T-helper 2 cell (primary cell): ENCODE measurements around the gene DPH7.
"Not testable (repeated sequence)": the region's sequence is repeated elsewhere in the genome, so short reads cannot be mapped to it uniquely, and the experiment has no call there.

Experiments used
- DNase-seq, 5 experiments: peaks; one replicate each; pipeline versions ENCODE4 v3.0.0 to v3.0.0-alpha.2; 2012 to 2022
- total RNA-seq, 2 donors: gene quantifications; one replicate each; lab custom pipeline; 2026; lab: John Stamatoyannopoulos, UW

Gene DPH7
- total RNA-seq: 42.1 to 52.9 reads per million in 2 donors

DNA sequence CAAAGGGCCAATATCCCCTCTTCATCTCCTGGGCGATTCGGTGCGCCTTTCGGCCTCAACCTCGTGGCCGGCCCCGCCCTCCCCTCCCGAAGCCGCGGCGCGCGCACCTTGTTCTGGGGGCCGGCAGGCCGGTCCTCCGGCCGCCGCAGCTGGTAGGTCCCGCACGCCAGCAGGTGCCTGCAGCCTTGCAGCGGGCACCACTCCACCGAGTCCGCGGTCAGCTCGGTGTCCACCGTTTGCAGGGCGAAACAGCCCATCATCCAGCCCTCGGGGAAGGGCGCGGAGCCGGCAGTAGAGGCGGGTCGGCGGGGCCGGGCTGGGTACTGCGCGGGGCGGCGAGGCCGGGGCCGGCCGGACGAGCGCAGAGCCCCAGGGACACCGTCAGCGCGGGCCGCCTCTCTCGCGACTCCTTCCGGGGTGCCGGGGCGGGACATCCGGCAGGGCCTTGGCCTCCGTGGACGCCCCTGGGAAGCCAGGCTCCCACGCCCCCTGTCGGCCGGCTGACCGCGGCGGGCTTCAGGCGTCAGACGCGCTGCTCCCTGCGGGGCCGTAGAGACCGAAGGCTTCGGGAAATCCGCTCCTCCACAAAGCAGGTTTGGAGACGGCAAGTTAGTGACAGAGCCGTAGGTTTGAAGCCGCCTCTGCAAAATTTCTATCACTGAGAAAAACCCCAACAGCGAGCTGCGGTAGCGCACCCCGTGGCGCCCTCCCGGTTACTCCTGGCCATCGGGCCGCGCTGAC lies at the start of gene DPH7:
TSS of gene DPH7 (minus strand) at position 408 of the 741 bp plus-strand sequence. CDS start at position 260, 148 bp downstream.
- DNase-seq: peak; percentile 87 to 96 (median 94)

DNA sequence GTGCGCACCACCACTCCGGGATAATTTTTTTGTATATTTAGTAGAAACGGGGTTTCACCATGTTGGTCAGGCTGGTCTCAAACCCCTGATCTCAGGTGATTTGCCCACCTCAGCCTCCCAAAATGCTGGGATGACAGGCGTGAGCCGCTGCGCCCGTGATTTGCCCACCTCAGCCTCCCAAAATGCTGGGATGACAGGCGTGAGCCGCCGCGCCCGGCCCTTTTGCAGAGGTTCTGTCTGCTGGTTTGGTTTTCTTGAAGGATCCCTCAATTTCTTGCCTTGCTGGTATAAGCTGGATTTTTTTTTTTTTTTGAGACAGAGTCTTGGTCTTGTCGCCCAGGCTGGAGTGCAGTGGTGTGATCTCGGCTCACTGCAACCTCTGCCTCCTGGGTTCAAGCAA lies 48.7 kb upstream of the DPH7 start:
- not testable (repeated sequence) for DNase-seq

DNA sequence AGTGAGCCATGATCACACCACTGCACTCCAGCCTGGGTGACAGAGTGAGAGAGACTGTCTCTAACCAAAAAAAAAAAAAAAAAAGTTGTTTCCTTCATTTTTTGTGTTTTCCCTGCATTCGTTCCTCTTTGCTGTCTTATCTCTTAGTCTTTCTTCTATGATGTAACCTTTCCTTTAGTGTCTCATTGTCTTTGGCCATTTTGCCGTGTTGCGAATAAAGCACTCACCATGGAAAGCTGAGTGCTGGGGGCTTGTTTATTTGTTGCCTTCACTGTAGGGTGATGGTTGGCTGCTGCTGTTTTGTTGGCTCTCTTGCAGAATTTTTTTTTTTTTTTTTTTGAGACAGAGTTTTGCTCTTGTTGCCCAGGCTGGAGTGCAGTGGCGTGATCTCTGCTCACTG lies 47.7 kb upstream of the DPH7 start:
- DNase-seq: no peak

DNA sequence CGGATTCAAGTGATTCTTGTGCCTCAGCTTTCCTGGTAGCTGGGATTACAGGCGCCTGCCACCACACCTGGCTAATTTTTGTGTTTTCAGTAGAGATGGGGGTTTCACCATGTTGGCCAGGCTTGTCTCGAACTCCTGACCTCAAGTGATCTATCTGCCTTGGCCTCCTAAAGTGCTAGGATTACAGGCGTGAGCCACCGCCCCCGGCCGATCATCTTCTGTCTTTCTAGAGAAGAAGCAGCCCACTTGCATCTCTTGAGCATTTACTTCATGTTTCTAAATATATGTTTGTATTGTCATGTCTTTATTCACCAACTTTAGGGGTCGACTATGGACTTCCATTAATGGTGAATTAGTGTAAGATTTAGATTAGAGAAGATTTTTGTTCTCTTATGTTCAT lies 43.5 kb upstream of the DPH7 start:
- DNase-seq: not testable (repeated sequence)

DNA sequence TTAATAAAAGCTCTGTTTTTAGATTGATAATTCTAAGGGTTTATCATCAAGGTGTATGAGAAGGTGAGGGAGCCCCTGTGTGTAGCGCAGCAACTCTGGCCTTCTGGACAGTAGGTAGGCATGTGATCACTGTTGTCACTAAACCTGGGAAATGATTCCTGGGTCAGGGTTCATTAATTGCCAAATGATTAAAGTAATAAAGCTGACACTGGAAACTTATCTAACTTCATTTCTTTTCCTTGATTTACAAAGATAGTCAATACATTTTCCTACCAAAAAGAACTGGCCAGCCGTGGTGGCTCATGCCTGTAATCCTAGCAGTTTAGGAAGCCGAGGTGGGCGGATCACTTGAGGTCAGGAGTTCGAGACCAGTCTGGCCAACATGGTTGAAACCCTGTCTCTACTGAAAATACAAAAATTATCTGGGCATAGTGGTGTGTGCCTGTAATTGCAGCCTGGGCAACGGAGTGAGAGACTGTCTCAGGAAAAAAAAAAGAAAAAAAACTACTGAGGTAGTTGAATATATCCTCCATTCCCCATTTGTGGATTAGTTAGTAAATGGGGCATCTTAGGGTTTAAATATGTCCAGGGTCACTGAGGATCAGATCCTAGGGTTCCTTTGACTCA lies 42.5 kb upstream of the DPH7 start:
- DNase-seq: peak in 1 of 5 experiments; percentile 49

DNA sequence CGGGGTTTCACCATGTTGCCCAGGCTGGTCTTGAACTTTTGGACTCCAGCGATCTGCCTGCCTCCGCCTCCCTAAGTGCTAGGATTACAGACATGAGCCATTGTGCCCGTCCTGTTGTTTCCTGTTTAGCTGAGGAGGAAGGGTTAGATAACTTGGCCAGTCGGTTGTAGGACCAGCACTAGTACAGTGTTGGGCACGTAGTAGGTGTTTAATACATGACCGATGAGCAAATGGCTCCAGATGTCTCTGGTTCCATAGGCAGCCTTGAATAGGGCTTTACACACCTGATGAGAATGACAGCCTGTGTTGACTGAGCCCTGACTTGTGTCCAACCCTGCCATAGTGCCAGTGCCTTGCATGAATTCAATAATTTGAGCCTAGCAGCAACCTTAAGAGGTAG lies 41.9 kb upstream of the DPH7 start:
- DNase-seq: no peak

DNA sequence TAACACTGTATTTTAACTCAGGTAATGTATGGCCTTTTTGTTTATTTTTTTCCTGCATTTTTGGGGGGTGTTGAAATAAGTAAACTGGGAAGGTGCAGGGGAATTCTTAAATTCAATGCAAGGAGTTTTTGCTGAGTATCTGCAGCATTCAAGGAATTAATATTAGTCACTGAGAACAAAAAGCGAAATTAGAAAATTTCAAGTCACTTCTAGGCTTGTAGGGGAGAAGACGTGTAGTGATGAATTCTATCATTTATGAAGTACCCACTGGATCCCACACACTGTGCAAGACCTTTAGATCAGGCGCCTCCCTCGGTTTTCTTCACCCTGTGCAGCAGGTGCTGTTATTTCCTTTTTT lies 41.3 kb upstream of the DPH7 start:
- no peak for DNase-seq

DNA sequence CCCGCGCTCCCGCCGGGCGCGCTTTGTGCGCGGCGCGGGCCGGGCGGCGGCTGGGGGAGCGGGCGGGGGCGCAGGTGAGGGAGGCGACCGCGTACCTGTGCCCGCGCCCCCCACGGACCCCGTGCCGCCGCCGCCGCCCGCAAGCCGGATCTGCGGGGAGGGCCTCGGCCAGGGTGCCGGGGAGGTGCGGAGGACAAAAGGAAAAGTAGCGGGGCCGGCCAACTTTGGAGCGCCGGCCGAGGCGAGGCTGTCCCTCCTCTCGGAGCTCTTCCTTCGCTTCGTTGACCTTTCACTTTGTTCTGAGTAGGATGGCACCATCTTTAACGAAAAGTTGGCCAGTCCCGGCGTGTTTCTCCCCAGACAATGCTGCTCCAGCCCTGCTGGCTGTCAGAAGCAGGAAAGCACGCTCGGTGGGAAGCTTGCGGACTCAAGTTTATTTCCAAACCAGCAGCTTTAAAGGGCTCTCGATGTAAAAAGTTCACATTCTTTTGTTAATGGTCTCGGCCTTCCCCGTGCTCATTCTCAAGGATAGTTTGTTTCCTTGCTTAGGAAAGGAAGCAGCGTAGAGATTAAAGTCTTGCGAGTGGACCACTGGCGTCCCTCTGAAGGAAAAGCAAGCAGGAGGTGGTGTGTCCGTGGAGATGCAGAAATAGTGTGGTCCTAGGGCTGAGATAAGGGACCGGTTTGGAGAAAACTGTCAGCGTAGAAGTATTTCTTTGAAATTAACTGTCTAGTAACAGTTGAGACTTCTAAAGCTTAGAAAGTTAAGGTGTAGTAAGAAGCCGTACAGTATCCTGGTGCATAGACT lies 40.7 kb upstream of the DPH7 start:
- peak in 2 of 5 experiments; percentile 10 to 40 for DNase-seq

DNA sequence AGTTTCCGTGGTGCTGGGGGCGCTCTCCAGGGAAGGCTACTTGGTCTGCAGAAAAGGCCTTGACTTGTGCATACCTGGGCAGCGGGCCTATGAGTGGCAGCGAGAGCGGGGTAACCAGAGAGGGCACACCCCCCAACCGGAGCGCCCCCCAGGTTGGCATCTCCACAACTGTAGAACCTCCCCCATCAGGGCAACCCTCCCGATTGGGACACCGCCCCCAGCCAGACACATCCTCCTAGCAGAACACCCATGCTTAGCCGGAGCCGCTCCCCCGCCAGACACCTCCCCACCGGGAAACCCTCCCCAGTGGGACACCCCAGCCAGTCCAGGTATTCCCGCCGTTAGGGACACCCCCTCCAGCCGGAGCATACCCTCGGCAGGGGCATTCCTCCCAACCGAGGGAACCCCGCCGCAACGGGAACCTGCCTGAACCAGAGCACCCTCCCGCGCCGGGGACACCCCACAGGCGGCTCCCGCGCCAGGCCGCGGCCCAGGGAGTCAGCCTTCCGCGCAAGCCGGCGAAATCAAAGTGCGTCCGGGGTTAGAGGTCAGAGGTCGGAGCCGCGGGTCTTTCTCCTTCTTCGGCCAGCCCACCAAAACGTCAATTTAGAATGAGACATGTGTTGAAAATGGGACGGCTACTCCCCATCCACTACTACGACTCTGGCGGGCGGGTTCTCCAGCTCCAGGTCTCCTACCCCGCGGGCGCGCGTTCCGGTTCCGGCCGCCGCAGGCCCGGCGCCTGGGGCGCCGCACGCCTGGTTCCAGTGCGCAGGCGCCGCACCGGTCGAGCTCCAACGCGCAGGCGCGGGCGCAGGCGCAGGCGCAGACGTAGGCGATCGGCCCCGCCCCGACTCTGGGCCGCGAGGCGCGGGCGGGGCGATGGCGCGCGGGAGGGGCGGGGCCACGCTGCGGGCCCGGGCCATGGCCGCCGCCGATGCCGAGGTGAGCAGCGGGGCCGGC lies 39.7 kb upstream of the DPH7 start, which contains the start of gene EHMT1:
TSS of gene EHMT1 (plus strand) at position 901 of the 963 bp plus-strand sequence. CDS start at position 925, 24 bp downstream.
- peak; percentile 83 to 90 (median 87) for DNase-seq

DNA sequence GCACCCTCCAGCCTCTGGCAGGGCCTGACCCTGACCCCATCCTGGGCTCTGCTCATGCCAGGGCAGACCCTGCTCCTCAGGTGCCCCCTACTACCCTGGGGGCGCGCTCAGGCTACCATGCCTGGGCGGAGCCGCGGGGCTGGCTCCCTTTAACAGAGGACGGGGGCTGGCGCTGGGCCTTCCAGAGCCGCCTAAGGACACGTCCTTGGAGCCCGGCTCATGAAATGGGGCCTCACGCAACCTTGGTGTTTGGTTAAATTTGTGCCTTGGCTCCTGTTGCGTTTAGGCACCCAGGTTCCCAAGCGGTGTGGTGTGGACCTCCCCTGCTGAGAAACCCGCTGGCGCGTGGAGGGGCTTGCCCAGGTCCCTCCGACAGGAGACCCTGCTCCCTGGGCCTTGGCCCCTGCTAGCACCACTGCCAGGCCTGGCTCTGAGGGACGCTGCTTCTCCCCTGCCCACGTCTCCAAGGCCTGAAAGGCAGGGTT lies 36.7 kb upstream of the DPH7 start:
- no peak for DNase-seq

DNA sequence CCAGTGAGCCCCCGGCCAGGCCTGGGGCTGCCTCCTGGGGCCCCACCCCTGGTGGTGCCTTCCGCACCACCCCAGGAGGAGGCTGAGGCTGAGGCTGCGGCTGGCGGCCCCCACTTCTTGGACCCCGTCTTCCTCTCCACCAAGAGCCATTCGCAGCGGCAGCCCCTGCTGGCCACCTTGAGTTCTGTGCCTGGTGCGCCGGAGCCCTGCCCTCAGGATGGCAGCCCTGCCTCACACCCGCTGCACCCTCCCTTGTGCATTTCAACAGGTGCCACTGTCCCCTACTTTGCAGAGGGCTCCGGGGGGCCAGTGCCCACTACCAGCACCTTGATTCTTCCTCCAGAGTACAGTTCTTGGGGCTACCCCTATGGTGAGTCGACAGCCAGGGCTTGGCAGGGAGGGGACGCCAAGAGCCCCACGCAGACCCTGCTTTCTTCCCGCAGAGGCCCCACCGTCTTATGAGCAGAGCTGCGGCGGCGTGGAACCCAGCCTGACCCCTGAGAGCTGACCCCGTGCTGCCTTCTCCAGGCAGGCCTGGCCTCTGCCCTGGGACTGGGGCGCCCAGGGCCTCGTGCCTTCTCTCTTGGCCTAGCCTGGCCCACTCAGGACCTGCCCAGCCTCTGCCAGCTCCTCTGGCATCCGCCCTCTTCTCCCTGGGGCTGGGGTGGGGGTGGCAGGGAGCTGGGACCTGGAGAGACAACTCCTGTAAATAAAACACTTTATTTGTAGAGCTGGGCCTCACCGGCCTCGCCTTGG lies 36.1 kb upstream of the DPH7 start:
- no peak for DNase-seq

DNA sequence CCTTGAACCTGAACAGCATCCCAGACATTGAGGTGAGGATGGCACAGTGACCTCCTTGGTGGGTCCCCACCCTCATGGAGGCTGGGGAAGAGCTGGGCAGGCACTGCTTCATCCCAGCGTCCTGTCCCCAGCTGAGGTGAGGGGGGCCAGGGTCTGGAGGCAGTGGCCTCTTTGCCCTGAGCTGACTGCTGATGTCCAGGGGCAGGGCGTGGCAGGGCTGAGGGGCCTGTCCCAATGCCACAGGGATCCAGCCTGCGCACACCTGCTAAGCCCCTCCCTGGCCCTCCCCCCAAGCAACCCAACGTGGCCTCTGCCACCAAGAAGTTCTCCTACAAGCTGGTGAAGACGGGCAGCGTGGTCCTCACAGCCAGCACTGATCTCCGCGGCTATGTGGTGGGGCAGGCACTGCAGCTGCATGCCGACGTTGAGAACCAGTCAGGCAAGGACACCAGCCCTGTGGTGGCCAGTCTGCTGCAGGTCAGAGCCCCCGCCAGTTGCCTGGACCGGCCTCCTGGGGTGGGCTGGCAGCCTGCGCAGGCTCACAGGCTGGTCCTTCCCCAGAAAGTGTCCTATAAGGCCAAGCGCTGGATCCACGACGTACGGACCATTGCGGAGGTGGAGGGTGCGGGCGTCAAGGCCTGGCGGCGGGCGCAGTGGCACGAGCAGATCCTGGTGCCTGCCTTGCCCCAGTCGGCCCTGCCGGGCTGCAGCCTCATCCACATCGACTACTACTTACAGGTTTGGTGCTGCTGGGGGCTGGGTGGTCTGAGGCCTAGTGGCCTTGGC lies 35.2 kb upstream of the DPH7 start:
- no peak for DNase-seq

DNA sequence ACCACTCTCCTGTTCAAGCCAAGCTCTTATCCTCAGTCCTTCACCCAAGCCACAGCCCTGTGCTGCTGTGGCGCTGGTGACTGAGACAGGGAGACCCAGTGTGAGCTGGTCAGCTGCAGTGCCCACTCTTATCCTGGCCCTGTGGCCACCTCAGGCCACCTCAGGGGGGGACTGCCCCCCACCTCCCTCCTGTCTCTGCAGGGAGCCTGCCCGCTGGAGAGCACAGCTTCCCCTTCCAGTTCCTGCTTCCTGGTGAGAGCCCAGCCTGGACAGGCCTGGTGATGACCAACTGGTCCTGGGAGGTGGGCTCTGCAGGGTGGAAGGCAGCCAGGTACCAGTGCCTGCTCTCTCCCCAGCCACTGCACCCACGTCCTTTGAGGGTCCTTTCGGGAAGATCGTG lies 34.5 kb upstream of the DPH7 start:
- DNase-seq: no peak

DNA sequence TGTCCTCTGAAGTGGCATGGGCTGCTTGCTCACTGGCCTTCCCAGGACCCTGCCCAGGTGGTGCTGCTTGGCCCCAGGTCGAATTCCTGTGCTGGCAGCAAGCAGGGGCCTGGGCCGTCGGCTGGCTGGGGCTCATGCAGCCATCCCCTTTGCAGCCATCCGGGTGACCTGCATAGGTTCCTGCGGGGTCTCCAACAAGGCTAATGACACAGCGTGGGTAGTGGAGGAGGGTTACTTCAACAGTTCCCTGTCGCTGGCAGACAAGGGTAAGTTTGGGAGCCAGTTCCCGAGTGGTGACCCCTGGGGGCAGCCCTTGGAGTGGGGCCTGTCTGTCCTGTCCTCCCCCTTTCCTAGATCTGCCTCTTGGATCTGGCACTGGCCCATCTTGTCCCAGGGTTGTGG lies 34.0 kb upstream of the DPH7 start:
- DNase-seq: no peak

DNA sequence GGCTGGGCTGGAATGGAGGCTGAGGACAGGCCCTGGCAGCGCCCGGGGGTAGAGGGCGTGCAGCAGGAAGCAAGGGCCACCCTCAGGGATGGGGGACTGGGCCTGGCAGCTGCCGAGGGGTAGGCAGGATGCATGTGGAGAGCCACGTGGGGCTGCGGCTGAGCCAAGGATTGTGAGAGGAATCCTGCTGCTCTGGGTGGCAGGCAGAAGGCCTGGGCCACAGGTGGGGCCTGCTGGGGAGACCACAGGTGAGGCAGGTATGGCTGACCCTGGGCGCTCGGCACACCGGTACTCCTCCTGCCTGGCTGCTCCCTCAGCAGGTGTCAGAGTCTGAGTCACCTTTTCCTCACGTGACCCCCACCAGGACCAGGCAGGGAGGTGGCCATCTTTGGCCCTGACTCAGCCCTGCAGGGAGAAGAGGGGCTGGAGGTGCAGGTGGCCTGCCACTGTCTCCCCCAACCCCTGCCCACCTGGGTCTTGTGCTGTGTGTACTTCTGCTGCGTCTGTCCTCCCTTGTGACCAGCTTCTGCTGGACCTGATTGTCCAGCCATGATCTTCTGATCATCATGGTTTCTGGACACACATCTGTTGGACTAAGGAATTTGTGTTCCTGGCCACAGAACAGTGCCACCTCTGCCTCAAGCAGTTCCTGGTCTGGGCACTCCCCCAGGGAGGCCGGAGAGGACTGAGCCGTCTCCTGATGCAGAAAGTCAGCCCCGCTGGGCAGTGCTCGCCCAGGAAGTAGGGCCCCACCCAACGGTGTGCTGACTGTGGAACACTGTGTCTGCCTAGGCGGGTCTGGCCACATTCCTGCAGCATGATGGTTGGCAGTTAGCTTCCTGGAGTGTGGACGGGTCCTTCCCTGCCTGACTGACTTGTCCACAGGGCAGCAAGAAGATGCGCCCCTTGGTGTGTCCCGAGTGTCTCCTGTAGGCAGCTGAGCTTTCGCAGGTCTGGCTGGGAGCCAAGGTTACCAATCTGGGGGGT lies 33.2 kb upstream of the DPH7 start:
- no peak for DNase-seq

DNA sequence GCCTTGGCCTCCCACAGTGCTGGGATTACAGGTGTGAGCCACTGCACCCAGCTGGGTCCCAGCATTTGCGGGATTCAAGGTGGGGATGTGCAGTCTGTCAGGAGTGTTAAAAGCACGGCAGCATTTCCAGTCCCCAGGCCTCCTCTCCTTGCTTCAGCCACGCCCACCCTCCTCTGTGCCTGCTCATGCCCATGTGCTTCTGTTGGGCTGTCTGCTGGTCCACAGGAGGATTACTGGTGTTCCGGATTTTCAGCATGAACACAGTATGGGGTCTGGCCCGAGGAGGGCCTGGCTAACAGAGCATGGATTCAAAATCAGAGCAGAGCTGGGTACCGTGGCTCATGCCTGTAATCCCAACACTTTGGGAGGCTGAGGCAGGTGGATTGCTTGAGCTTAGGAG lies 32.2 kb upstream of the DPH7 start:
- DNase-seq: no peak

DNA sequence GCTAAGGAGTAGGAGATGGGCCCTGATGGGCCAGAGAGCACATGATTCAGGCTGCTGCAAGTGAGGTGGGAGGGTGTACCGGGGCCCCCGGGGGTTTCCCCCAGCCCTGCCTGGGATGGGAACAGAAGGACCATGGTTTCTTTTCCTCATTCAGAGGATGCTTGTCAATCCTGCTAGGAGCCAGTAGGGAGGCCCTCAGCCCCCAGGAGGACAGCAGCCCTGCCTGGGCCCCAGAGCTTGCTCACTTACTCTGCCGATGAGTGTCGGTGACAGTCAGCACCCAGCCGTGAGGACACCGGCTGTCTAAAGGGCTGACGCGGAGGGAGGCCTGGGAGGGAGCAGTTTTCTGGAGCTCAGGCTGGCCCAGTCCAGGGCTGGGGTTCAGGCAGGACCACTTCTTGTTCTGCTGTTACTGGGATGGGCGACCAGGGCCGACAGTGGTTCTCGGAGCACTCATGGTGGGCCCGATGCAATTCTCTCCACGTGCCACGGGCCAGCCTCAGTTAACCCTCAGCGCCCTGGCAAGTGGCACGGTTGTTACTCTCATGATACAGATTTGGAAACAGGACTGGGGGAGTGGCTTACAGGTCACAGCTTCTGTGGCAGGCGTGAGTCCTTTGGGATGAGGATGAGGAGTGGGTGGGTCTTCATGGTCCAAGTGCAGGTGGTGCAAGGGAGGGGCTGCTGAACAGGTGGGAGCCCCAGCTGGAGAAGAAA lies 28.6 kb upstream of the DPH7 start:
- DNase-seq: no peak

DNA sequence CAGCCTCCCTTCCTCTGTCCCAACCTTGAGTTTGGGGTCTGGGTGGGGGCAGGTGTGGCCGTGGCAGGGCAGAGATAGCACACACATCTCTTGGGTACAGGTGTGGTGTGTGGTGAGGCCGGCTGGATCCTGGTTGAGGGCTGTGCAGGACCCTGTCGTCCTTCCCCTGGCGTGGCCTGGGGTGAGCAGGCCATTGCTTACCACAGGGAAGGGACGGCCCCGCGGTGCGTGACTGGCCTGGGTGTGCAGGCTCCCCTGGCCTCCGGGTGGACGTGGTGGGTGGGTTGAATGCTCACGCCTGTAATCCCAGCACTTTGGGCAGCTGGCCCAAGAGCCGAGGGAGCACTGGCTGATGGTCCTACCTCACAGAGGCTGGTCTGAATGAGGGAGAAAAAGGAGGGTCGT lies 28.0 kb upstream of the DPH7 start:
- no peak for DNase-seq
